GM06990 (cell line): ENCODE measurements around the gene AP1B1.

Experiments used
- DNase-seq: peaks from one replicate; pipeline ENCODE4 v3.0.0-alpha.2; 2011; ENCODE audit not compliant: insufficient read length; ENCODE audit errors: extremely low read depth
- H3K27me3 ChIP-seq: replicated peaks from 2 replicates; pipeline ENCODE4 v1.6.0; 2011; ENCODE audit warnings: low read length; ENCODE audit not compliant: control insufficient read depth, insufficient read depth
- H3K36me3 ChIP-seq: 2 replicates; pipeline ENCODE4 v1.5.1; 2011; ENCODE audit warnings: low read length; ENCODE audit not compliant: control insufficient read depth, insufficient read depth
- H3K4me3 ChIP-seq: replicated peaks from 2 replicates; pipeline ENCODE4 v1.5.1; 2011; ENCODE audit warnings: low read depth, mild to moderate bottlenecking, control low read depth, low read length
- CTCF ChIP-seq: IDR thresholded peaks from 2 replicates; pipeline ENCODE4 v1.5.1; 2011; ENCODE audit warnings: low read length, control low read depth, mild to moderate bottlenecking, inconsistent platforms; ENCODE audit not compliant: insufficient read depth, poor library complexity, severe bottlenecking

The AP1B1 gene

DNA sequence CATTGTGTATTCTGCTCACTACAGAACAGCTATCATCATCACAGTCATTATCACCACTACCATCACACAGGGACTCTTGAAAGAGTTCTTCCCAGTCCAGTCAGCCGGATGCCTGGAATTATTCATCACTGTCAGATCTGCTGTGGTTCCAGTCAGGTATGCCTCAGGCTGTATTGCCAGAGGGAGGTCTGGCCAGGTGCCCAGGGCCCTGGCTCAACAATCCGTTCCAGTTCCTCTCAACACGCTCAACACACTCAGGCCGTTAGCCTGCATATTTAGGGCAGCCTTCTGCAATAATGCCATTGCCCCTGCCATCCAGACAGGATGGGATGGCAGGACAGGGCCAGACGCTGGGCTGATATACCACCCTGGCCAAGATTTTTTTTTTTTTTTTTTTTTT, 44.2 kb downstream of the AP1B1 start:
- no peak for DNase-seq
- H3K27me3 ChIP-seq = no peaks in the 10 kb centered on the region
- peaks cover 65% of the 10 kb centered on the region for H3K36me3 ChIP-seq

DNA sequence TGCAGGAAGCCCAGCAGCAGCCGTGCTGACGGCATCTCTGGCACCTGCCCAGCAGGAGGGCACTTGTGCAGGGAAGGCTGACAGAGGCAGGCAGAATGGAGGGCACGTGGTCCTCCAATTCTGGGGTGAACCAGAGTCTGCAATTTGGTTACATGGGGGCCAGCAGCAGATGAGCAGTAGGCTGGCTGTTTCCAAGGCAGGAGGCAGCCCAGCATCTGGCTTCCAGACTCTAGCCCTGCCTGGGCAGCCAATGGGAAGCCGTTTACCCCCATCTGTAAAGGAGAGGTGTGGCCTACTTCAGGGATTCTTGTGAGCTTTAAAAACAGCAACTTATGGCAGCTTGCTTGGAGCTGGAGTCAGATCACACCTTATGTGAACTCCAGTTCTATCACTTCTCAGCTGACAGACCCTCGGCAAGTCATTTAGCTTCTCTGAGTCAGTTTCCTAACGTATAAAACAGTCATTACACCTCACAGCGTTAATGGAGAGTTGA, 45.0 kb downstream of the AP1B1 start:
- peaks cover 69% of the 10 kb centered on the region for H3K36me3 ChIP-seq
- no peak for TF ChIP-seq CTCF
- DNase-seq = no peak
- H3K27me3 ChIP-seq = no peaks in the 10 kb centered on the region
- H3K4me3 ChIP-seq = no peak overlapping the region

More for the DNA sequence above, 44.2 kb downstream of the AP1B1 start:
- no peak overlapping the region for H3K4me3 ChIP-seq
- TF ChIP-seq CTCF = no peak

DNA sequence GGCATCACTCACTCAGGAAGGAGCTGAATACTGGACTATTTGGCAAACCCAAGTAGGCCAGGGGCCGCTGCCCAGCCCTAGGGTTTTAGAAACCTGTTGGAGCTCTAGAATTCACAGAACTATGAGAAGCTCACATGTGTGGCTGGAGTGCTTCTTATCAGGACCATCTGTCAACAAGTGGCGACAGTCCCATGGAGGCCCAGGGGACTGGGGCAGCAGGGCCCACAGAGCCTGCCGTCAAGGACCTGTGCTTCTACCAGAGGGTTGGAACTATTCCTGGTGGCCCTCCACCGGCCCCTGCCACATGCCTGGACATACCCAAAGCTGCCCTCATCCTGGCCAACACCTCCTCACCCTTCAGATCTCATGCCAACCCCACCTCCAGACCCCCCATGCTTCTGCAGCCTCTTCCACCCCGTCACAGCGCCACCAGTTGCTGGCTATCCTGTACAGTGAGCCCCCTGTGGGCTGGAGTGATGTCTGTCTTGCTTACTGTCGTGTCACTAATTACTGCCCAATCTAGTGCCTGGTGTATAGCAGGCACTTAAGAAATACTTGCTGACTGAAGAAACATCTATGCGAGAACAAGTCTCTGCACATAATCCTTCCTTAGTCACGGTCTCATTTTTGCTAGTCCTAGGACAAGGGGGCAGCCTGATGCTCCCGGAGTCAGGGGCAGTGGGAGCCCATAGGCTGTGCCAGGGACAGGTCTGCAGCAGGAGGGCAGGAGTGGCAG, 45.6 kb downstream of the AP1B1 start:
- no peak for TF ChIP-seq CTCF
- H3K36me3 ChIP-seq = peaks cover 70% of the 10 kb centered on the region

GRCh38 chr22:29342177-29342576, 46.2 kb downstream of the AP1B1 start:
- peaks cover 68% of the 10 kb centered on the region for H3K36me3 ChIP-seq
- TF ChIP-seq CTCF = no peak
- no peak overlapping the region for H3K4me3 ChIP-seq
- H3K27me3 ChIP-seq = no peaks in the 10 kb centered on the region
- DNase-seq = no peak

More for the DNA sequence above, 45.6 kb downstream of the AP1B1 start:
- Histone ChIP-seq H3K4me3 (no peak overlapping the region), H3K27me3 (no peaks in the 10 kb centered on the region)
- DNase-seq = no peak

GRCh38 chr22:29341849-29342127, 46.6 kb downstream of the AP1B1 start:
- DNase-seq = no peak
- Histone ChIP-seq H3K27me3 (no peaks in the 10 kb centered on the region), H3K36me3 (peaks cover 64% of the 10 kb centered on the region), H3K4me3 (no peak overlapping the region)
- TF ChIP-seq CTCF = no peak
